Superior temporal gyrus (tissue), 1 donor: ENCODE data around the gene SHISA6.

Experiments used
- DNase-seq: peaks from one replicate; pipeline ENCODE4 v3.0.0-alpha.2; 2016; ENCODE audit errors: extremely low spot score

Gene SHISA6

DNA sequence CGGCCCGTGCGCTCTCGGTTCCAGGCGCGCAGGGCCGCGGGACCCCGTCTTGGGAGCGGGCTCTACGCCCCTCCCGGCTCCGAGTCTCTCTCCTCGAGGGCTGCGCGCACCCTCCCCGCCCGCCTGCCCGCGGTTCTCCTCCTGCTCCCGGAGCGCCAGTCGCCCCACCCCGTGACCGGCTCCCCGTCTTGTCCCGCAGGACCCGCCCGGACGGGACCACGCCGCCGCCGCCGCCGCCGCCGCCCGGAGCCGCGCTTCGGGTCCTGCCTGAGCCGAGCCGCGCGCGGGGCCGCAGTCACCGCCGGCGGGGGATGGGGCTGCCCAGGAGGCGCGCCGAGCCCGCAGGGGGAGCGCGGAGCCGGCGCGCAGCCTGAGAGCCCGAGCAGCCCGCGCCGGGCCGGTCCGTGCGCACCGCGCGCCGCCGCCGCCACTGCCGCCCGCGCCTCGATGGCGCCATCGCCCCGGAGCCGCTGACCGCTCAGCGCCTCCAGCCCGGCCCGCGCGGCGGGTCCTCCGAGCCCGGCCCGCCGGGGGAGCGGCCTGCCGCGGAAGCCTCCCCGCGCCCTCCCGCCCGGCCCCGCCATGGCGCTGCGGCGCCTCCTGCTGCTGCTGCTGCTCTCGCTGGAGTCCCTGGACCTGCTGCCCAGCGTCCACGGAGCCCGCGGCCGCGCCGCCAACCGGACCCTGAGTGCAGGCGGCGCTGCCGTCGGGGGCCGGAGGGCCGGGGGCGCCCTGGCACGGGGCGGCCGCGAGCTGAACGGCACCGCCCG is at the start of gene SHISA6:
TSS of gene SHISA6 (plus strand) at position 373 of the 770 bp plus-strand sequence.
- DNase-seq, result no peak

DNA sequence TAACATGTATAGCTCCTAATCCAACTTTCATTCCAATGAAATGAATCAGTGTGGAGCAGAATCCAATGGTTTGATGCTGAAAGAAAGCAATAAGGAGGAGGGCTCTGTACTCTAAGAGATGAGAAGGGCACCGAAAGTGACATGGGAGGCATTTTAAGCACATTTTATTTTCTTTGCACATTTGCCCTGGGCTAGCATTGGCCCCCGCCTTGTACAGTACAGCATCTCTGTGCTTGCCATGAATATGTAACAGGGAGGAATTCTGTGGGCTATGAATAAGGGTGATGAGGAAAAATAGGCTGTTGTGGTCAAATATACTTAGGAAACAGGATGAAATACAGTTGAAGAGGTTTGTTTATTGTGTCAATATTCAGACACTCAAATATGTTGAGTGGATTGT is 45.2 kb upstream of the SHISA6 start:
- no peak for DNase-seq

DNA sequence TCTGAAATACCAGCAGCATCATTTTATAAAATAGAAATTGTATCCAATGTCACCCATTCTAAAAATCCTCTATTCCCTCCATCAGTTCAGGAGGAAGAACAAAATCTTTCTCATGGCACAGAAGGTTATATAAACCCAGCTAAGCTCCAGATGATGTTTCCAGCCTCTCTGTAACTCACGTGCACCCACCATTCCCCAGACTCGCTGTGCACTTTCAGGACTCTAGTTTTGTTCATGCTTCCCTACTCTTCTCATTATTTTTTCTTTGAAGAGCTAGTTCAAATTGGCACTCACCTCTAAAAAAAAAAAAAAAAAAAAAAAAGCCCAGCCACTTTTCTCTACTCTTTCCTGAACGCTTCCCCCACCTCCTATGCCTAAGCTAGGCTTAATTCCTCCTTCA is 36.0 kb upstream of the SHISA6 start:
- DNase-seq, result no peak

DNA sequence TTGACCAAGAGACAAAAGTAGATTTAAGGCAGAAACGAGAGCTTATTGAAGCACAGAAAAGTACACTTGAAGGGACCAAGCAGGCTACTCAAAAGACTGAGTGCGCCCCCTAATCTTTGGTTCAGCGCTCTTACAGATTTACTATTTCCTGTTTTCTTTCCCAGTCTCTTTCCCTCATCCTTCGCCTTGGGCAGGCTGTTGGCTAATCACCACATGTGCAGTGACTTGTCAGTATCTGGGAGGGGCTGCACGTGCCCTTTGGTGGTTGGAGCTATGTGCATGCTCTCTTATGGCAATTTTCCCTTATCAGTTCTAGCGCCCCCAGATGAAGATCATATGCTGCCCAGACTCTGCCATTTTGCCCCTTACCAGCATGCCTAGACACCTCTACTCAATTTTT is 35.4 kb upstream of the SHISA6 start:
- no peak for DNase-seq

DNA sequence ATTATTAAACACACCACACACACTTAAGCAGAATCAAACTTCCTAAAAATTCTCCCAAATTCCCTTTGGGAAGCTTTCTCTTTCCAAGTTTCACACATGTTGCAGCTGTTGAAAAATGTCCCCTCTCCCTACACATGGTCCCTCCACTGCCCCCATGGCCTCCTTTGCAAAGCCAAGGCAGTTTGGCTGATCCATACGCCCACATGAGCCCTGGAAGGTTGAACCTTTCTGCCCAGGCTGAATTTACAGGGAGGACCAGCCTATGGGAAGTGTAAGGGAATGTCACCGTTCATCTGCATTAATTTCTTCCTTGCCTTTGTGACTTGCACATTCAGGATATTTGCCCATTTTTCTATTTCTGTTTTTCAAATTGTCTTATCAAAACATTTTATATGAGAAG is 31.1 kb upstream of the SHISA6 start:
- no peak for DNase-seq

DNA sequence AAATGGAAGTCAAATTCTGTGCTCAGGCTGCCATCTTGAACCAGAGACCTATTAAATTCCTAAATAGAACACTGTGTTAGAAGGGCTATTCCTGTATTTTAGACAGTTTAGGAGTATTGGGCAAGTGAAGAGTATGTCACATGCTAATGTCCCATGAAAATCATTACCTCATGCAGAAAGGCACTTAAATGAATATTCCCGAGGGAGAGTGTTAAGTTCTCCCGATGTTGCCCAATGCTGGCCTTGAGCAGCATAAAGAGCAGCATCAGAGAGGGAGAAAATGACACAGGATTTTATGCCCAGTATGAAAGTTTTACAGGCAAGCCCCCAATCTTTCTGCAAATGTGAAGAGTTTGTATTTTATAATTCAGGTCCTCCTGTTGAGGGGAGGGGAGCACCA is 28.2 kb upstream of the SHISA6 start:
- DNase-seq, result no peak

DNA sequence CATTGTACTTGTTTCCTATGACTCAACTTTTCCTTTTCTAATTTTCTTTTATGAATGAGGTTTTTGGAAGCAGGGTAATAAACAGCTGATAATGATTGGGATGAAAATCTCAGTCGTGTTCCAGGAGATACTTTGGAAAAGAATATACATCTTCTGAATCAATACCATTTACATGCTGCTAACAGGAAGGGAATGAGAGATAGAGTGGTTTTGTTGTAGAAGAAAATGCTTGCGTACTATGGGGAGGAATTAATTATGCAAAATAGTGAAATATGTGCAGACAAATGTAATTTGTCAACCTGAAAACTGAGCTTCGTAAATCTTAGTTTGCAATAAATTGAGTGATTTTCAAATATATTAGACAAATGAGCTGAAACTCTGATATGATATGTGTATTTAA is 24.0 kb upstream of the SHISA6 start:
- no peak for DNase-seq

DNA sequence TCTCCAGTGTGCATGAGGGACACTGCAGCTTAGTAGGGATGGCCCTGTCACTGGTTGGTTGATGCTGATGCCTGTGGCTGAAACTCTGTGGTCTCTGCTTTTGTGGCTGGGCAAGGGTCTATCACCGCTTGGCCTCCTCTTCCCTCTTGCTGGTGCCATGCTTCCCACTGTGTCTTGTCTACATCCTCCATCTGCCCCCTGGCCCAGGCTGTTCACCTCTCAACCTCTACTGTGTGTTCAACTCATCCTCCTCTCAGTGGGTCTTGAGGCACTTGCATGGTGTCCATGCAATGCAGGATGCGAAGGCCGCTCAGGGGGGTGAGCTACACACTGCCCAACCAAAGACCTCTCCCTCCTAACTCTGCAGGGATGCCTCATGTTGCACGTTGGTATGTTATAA is 19.8 kb upstream of the SHISA6 start:
- no peak for DNase-seq

DNA sequence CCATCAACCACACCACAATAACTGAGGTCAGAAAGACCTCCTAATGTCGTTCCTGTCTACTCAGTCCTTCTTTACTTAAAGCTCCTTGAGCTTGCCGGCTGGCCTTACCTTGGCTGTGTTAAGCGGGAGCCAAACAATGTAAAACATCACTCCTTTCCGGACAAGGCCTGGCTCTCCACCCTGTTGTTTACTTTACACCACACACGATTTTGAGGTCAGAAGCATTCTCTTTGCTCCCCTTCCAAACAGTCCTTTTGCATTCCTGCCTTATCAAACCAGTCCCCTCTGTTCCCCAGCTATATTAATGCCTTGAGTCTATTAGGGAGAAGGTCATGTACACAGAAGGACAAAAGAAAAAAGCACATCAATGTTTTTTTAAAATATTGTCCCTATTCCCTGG is 19.3 kb upstream of the SHISA6 start:
- DNase-seq, result no peak

DNA sequence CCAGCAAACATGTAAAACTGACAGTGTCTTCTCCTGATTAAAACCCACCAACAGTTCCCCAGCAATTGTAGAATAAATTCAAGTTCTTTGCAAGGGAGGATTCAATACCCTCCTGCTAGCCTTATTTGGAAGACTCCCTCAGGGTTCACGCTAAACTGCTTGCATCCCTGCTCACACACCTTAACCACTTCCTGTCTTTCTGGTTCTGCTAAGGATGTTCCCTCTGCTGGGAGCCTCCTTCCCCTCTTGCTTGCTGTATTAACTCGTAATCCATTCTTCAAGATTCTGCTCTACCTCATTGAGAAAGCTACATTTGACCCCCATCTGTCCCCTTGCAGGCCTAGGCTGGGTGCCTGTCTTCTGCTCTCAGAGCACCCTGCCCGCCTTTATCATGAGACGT is 2.3 kb upstream of the SHISA6 start:
- no peak for DNase-seq

DNA sequence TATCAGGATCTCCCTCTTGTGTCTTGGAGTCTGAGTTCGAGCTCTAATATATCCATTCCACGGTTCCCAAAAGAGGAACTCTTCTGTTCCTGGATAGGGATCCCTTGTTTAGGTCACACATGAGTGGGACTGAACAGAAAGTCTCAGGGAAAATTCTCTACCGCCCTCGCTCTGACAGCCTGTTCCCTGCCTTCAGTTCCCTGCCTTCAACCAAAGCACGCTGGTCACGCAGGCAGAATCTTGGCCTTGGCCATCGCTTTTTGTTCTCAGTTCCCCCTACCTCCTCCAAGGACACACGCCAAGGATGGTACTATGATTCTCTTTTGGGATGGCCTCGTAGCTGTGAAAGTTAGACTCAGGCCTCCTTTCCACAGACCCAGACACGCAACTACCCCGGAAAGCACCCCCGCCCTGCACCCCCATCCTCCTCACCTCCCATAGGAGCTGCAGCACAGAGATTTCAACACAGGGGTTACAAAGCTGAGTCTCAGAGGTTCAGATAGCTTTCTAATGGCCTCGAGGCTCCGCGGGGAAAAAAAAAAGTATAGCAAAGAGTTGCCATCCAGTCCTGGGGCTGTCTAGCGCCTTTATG is 1.5 kb upstream of the SHISA6 start:
- DNase-seq, result no peak

DNA sequence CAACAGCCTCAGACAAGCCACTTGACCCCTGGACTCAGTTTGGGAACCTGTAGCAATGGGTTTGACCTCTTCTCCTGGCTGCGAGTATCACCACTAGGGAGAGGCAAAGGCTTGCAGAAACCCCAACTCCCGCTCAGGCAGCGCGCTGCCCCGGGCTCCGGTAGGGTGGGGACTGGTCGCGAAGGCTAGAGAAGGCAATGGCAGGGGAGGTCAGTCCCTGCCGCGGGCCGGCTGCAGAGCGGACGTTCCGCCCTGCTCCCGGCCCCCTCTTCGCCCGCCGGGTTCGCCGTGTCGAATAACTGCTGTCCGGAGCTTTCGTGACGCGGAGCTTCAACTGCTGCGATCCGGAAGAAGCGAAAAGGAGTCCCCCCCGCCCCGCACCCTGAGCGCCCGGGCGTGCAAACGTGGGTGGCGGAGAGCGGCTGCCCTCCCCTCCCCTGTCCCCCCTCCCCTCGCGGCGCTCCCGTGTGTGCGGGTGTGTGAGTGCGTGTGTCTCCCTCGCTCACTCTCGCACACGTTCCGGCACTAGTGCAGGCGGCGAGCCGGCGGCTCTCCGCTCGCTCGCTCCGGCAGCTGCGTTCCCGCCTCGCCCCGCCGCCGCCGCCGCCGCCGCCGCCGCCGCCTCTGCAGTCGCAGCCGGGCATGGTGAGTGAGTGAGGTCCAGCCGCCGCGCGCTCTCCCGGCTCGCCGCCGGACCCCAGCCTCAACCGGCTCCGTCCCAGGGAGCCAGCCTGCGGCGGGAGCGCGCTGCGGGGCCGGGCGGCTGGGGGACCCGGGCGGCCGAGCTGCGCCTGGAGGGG is 772 bp upstream of the SHISA6 start:
- no peak for DNase-seq

DNA sequence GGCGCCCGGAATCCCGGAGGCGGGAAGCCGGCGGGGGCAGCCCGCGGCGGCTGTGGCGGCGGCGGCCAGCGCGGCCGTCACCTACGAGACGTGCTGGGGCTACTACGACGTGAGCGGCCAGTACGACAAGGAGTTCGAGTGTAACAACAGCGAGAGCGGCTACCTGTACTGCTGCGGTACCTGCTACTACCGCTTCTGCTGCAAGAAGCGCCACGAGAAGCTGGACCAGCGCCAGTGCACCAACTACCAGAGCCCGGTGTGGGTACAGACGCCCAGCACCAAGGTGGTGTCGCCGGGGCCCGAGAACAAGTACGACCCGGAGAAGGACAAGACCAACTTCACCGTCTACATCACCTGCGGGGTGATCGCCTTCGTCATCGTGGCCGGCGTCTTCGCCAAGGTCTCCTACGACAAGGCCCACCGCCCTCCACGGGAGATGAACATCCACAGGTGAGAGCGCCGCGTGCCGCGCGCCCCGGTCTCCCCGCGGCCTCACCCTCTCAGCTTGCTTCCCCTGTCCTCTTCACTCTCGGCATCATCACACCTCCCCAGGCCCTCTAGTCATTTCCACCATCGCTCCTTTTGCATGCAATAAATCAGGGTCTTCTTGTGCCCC is 706 bp downstream of the SHISA6 start:
- no peak for DNase-seq

DNA sequence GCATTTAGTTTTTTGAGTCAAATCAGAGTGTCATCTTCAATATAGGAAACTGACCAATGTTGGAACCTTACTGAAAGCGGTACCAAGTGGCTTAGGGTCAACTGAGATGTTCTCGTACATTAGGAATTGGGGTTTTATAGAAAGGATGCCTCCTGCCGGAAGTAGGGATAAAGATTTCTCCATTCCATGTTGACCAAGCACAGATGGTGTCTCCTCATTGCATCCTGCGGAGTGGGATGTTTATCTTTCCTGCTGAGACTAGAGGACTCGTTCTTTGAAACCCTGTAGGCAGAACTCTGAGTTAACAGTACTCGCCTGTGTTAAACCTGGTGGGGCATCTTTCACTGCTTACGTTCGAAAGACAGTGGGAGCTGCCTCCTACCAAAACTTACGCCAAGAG is 1.4 kb downstream of the SHISA6 start:
- no peak for DNase-seq

DNA sequence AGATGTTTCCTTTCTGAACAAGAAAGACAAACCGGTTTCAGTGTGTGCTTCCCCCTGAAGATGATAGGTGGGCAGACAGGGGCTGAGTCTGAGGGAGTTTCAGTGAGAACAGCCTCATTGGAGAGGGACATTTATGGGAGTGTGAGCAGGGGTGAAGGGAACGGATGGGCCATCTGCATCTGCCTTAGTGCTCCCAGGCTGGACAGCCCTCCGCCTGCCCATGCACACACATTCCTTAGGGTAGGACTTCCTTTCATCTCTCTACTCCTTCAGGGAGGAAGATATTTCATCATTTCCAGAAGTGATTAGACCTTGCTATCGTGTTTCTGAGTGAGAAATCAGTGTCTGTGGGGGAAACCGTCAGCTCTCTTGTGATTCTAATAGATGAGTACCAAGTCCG is 3.8 kb downstream of the SHISA6 start:
- no peak for DNase-seq

DNA sequence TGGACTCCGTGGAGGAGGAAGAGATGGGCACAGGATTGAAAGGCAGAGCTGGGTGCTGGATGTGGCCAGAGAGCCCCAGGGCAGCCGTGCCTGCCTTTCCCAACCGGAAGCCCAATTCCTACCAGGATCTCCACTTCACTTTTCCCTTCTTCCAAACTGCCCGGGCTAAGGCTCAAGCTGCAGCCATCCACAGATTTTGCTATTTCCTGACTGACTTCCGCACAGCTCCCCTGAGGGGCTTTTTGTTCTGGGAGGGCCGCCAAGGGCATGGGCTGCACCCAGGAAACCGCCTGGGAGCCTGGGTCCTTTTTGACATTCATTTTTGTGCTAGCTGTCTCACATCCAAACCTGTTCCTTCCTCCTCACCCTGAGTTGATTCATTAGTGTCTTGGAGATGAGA is 4.2 kb downstream of the SHISA6 start:
- no peak for DNase-seq

DNA sequence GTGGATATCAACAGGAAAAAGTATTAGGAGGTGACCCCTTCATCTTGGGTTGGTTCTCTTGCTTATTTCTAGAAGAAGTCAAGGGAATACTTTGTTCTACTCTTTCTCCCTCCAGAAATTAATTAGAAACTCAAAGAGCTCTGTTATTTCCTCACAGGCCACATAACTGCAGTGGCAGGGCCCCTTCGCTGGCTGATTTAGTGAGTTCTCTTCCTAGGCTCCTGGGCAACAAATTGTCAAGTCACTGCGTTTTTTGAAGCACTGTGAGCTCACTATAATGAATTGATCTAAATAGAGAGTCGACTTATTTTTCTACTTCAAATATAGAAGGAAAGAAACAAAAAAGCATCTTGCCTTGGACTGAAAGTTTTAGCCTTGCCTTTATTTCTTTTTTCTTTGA is 4.8 kb downstream of the SHISA6 start:
- no peak for DNase-seq

DNA sequence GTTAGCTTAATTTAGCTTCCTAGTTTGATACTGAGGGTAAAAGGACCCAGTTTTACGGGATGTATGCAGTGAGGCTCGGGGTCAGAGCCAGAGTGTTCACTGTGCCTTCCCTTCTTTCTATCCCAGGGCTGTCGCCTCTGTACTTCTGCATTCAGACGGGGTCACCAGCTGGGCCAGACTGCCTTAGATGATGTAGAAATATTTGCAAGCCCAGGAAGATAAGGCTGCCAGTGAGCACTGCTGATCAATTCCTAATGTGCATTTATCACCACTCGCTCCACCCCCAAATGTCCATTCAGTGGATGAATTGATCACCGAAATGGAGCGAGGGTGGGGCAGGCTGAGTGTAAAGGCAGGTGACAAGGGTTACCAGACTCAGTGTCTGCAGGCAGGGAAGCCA is 9.1 kb downstream of the SHISA6 start:
- DNase-seq, result no peak

DNA sequence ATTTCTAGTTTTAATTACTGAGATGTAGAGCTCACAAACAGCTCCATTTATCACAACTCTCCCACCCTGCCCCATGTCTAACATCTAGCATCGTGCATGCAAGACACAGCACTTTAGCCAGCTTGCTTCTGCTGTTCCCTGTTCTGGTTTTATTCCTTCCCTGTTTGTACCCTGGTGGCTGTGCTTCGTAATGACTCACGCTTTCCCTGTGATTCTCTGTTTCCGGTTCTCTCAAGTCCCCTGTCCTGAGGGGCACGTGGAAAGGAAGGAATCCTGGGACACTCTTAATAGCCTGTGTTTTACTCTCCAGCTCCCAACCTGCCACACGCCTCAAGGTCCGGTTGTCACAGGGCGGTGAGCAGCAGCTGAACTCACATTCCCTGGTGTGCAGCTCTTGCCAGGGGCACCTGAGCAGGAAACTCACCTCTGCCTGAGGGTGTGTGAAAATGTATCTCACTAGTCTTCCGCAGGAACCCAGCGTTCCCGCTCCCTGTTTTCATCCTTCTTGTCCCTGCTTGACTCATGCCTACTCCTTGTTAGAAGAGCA is 10.6 kb downstream of the SHISA6 start:
- no peak for DNase-seq

DNA sequence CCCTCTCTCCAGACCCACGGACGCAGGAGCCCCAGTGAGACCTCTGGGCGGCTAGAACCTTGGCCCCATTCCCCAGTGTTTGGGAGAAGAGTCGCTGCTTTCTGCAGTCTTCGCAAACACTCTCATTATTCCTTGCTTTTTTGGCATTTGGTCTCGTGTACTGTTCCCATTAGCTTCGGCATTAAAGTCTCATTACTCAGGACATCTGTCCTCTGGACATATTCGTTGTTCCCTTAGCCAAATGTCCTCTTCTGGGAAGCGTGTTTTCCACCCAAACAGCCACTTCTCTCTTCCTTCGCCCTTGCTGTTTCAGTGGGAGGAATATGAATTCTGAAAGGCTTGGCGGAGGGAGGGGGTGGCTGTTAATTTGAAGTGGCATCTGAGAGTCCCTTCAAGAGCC is 11.1 kb downstream of the SHISA6 start:
- DNase-seq, result no peak

DNA sequence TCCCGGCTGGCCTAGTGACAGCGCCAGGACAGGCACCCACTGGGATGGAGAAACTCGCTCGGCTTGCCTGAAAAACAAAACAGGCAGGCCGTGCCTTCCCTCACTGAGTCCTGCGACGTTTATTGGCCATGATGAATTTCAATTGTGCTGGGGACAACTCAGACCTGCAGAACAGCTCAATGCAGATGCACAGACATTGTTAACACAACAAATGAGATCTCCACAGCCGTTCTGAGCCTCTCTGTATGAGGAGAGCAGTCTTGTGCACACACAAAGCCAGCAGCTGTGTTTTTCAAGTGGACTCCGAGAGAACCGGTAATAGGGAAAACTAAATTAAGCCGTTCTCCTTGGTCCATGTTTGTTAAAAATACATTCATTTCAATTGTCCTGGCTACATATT is 15.9 kb downstream of the SHISA6 start:
- no peak for DNase-seq

DNA sequence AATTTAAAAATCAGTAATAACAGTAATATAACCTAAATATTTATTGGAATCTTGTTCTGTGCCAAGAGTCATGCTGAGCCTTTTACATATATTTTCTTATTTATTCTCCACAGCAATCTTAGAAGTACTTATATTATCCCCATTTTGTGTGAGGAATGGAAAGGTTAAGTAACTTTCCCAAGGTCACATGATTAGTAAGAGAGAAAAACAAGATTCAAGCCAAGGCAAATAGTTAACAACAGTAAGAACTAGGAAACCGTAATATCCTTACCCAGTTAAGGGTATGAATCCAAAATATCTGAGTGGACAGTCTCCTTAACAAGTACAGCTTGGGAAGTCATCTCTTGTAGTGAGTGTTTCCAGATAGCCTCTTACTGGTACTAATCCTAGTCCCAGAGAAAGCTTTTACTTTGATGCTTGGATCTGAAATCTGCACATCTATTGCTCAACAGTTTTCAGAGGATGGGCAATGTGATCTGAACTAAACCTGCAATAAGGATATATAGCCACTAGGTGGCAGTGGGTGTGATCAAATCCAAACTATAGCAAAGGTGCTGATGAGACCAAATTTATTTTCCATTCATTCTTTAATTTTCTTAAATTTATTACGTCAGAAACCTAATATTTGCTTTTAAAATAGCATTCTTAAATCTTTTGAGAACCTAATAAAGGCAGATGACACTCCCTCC is 23.3 kb downstream of the SHISA6 start:
- no peak for DNase-seq
